Effector memory CD8-positive, alpha-beta T cell (primary cell): ENCODE measurements around the gene ENTPD3.
A peak's percentile ranks its signal among the peaks of the same experiment; 100 is the strongest.

Experiments
- ATAC-seq: fragments of 150-1000 bp; cut with Tn5 transposase; replicated peaks from 2 replicates; pipeline ENCODE4 v1.10.0; 2021; ENCODE audit warnings: mild to moderate bottlenecking, moderate library complexity
- DNase-seq, 3 experiments: peaks; one replicate each; pipeline ENCODE4 v3.0.0; 2021
- H3K27ac Mint-ChIP-seq, 2 donors: one replicate each; pipeline ENCODE4 v1.8.0; 2022; ENCODE audit warnings: mild to moderate bottlenecking in 2 of 2, mixed read lengths in 2 of 2, moderate library complexity in 2 of 2
- H3K27me3 Mint-ChIP-seq, 2 donors: one replicate each; pipeline ENCODE4 v1.8.0; 2022; ENCODE audit warnings: mixed read lengths in 2 of 2
- H3K36me3 Mint-ChIP-seq: one replicate; pipeline ENCODE4 v1.8.0; 2022; ENCODE audit warnings: mild to moderate bottlenecking, moderate library complexity, mixed read lengths; ENCODE audit not compliant: insufficient read depth
- H3K4me1 Mint-ChIP-seq, 2 donors: one replicate each; pipeline ENCODE4 v1.8.0; 2022; ENCODE audit warnings: low read depth in 2 of 2, mixed read lengths in 2 of 2
- H3K4me3 Mint-ChIP-seq, 2 donors: one replicate each; pipeline ENCODE4 v1.8.0; 2022; ENCODE audit warnings: mild to moderate bottlenecking in 2 of 2, mixed read lengths in 2 of 2, moderate library complexity in 2 of 2
- H3K9me3 Mint-ChIP-seq, 2 donors: one replicate each; pipeline ENCODE4 v1.8.0; 2022; ENCODE audit warnings: mixed read lengths in 2 of 2

The ENTPD3 gene

GRCh38 chr3:40381904-40382616 lies 4.9 kb upstream of the ENTPD3 start:
- peaks cover 12 to 16% of the 10 kb centered on the region in 2 donors for H3K27me3 Mint-ChIP-seq
- ATAC-seq (no peak), DNase-seq (no peak)
- no peak overlapping the region for H3K4me3 Mint-ChIP-seq
- no peak overlapping the region for H3K27ac Mint-ChIP-seq
- H3K9me3 Mint-ChIP-seq = peaks cover 0 to 2% of the 10 kb centered on the region in 2 donors
- no peaks in the 10 kb centered on the region for H3K36me3 Mint-ChIP-seq
- H3K4me1 Mint-ChIP-seq = peaks cover 5% of the 10 kb centered on the region in 2 donors

DNA sequence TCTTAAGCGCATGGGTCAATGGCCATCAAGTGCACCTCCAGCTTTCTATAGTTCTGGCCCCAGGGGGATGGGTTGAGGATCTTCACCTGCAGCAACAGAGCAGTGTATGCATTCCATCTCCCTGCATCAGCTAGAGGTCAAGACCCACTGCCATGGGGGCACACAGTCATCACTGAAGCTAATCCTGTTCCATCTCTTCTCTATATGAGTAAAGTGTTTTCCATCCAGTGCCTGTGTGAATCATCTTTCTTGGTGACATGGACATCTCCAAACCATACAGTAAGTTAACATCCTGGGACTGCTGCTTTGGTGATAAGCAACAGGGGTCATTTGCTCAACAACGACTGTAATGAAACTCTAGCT lies 4.4 kb upstream of the ENTPD3 start:
- Mint-ChIP-seq H3K4me3 (no peak overlapping the region), H3K4me1 (peaks cover 7% of the 10 kb centered on the region in 2 donors), H3K9me3 (no peaks in the 10 kb centered on the region), H3K36me3 (no peaks in the 10 kb centered on the region), H3K27ac (no peak overlapping the region), H3K27me3 (peaks cover 17 to 21% of the 10 kb centered on the region in 2 donors)
- DNase-seq (no peak), ATAC-seq (no peak)

DNA sequence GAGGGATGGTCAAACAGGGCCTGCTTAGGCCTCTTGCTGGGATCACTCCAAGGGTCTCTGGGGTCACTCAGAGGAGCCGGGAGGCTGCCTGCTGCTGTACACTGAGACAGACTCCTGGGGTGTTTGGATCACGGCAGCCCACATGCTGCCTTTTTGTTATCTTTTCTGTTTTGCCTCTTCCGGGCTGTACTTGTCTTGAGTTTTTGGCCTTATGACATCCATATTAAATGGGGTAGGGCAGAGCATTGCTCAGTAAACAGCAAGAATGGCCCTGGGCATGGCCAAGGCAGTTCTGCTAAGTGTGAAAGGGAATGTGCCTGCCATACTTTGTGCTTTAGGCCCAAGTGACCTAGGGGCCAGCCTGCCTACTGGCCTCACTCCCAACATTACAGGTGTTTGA lies 771 bp upstream of the ENTPD3 start:
- no peak for ATAC-seq
- Mint-ChIP-seq H3K4me1 (peaks cover 7% of the 10 kb centered on the region in 2 donors), H3K27ac (peak overlapping the region in 1 of 2 donors; percentile 4), H3K36me3 (no peaks in the 10 kb centered on the region), H3K4me3 (peak overlapping the region; percentile 45 to 51), H3K9me3 (no peaks in the 10 kb centered on the region), H3K27me3 (peaks cover 40 to 43% of the 10 kb centered on the region in 2 donors)
- DNase-seq = no peak

- Mint-ChIP-seq H3K9me3 (no peaks in the 10 kb centered on the region), H3K4me3 (peak overlapping the region in 1 of 2 donors; percentile 51), H3K27me3 (peaks cover 40 to 43% of the 10 kb centered on the region in 2 donors), H3K36me3 (no peaks in the 10 kb centered on the region), H3K4me1 (peaks cover 7% of the 10 kb centered on the region in 2 donors), H3K27ac (no peak overlapping the region)
- DNase-seq = no peak
- ATAC-seq = no peak
These were observed 891 bp downstream of the ENTPD3 start for GRCh38 chr3:40387895-40388254.

DNA sequence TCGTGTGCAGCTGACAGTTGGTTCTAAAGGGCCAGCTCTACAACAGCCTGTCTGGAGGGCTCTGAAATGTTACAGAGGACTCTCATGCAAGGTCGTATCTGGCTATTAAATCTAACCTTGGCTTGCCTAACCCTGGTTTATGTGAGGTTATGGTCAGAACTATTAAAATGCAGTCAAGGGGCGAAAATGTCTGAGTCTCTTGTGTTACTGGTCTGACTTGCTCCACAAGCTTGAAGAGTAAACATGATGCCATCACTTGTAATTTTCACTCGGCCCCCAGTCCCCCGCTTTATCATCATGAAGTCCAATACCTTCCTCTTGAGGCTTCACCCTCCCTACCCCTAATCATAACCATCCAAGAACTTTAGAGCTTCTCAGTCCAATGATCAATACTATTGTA lies 9.4 kb downstream of the ENTPD3 start:
- Mint-ChIP-seq H3K27ac (no peak overlapping the region), H3K4me1 (no peaks in the 10 kb centered on the region), H3K27me3 (no peaks in the 10 kb centered on the region), H3K9me3 (no peaks in the 10 kb centered on the region), H3K36me3 (no peaks in the 10 kb centered on the region), H3K4me3 (no peak overlapping the region)
- DNase-seq = no peak
- ATAC-seq = no peak

GRCh38 chr3:40397129-40397528 lies 10.1 kb downstream of the ENTPD3 start:
- DNase-seq = no peak
- no peaks in the 10 kb centered on the region for H3K36me3 Mint-ChIP-seq
- H3K4me1 Mint-ChIP-seq = no peaks in the 10 kb centered on the region
- no peaks in the 10 kb centered on the region for H3K27me3 Mint-ChIP-seq
- no peak overlapping the region for H3K27ac Mint-ChIP-seq
- H3K4me3 Mint-ChIP-seq = no peak overlapping the region
- ATAC-seq = no peak
- no peaks in the 10 kb centered on the region for H3K9me3 Mint-ChIP-seq

DNA sequence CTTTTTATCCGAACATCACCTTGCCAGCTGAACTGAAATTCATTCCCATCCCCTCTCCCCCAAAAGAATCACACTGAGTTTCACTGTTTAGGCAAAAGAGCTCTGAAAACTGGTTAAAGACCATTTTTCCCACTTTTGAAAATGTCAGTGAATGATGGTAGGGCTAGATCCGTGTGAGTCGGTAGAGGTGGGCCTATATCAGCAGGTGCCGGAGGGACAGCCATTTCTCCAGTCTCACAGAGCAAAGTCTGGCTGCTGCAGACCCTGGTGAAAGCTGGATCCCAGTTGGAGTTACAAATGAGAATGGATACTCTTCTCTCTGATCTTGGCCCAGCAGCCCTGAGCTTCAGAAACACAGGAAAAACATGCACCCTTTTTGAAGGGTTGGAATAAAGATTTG lies 10.9 kb downstream of the ENTPD3 start:
- Mint-ChIP-seq H3K4me1 (no peaks in the 10 kb centered on the region), H3K9me3 (no peaks in the 10 kb centered on the region), H3K27ac (no peak overlapping the region), H3K4me3 (no peak overlapping the region), H3K36me3 (no peaks in the 10 kb centered on the region), H3K27me3 (no peaks in the 10 kb centered on the region)
- DNase-seq = no peak
- ATAC-seq = no peak

GRCh38 chr3:40398346-40398745 lies 11.4 kb downstream of the ENTPD3 start:
- Mint-ChIP-seq H3K9me3 (no peaks in the 10 kb centered on the region), H3K4me1 (no peaks in the 10 kb centered on the region), H3K4me3 (no peak overlapping the region), H3K36me3 (no peaks in the 10 kb centered on the region), H3K27ac (no peak overlapping the region), H3K27me3 (no peaks in the 10 kb centered on the region)
- ATAC-seq (no peak), DNase-seq (no peak)

DNA sequence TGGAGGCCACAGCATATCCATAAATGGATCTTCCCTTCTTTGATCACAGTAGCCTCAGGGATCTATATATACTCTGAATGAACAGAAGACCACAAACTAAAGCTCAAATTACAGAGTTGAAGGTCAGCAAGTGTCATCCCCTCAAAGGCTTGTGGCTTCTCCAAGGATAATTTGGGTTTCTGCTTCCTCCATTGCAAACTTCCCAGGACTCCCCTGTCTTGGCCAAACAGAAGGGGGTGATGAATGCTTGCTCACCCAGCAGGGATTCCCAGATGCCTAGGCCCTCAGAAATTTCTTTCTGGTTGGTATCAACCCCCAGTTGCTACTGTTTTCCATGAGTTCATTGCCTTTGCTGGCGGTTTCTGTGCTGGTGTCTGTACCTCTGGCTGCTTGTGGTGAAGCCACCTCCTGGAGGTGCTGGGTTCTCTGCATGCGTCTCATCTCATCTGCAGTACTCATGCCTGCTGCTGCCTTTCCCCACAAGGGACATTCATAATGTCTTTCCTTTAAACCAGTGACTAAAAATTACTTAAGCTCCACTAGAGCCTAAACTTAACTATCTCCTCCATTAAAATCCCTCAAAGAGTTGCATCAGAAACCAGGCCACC lies 17.7 kb downstream of the ENTPD3 start:
- Mint-ChIP-seq H3K4me1 (no peaks in the 10 kb centered on the region), H3K27ac (no peak overlapping the region), H3K9me3 (no peaks in the 10 kb centered on the region), H3K4me3 (no peak overlapping the region), H3K27me3 (no peaks in the 10 kb centered on the region), H3K36me3 (no peaks in the 10 kb centered on the region)
- ATAC-seq (no peak), DNase-seq (no peak)

DNA sequence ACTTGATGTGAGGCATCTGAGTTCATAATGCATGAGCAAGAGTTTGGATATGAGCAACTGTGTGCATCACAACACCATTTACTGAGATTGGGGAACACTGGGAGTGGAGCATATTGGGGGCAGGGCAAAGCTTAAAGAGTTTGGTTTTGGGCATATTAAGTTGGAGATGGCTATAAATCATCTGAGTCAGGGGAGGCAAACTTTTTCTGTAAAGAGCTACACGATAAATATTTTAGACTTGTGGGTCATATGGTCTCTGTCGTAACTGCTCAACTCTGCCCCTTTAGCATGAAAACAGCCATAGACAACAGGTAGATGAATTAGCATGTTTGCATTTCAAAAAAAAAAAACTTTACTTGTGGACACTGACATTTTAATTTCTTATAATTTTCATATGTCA lies 20.0 kb downstream of the ENTPD3 start:
- ATAC-seq (no peak), DNase-seq (no peak)
- Mint-ChIP-seq H3K27ac (no peak overlapping the region), H3K4me3 (no peak overlapping the region), H3K9me3 (no peaks in the 10 kb centered on the region), H3K27me3 (peaks cover 0 to 6% of the 10 kb centered on the region in 2 donors), H3K4me1 (no peaks in the 10 kb centered on the region), H3K36me3 (no peaks in the 10 kb centered on the region)

DNA sequence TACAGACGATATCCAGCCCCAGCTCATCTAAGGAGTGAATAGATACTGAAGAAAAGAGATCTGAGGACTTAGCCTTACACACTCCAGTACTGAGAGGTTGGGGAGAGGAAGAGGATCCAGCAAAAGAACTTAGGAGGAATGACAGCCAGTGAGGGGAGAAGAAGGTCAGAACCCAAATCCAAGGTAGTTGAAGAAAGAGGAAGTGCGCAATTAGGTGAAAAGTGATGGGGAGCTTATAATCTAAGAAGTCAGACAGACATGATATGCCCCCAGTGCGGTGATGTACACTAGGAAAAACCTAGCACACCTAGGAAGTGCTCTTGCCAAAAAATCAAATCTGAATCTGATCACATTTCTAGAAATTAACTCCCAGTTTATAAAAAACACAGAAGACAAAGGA lies 20.6 kb downstream of the ENTPD3 start:
- no peak for ATAC-seq
- no peak for DNase-seq
- no peaks in the 10 kb centered on the region for H3K36me3 Mint-ChIP-seq

DNA sequence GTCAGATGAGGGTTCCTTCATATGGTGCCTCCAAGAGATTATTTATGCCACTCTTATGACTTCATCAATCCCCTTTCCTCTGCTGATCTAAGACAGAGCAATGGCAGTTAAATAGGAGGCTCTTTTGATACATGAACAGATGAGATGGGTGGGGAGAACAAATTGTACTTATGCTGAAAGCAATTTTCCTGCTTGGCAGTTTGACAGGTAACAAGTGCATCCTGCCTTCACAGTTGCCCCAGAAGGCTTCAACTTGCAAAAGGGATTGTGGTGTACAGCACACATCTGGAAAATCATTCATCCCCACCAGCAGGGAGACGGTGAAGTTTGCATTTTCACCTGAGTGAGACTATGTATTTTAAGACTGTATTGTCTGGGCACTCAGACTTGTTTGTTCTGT lies 27.3 kb downstream of the ENTPD3 start:
- Mint-ChIP-seq H3K4me3 (no peak overlapping the region), H3K9me3 (no peaks in the 10 kb centered on the region), H3K36me3 (no peaks in the 10 kb centered on the region), H3K27me3 (peaks cover 18 to 22% of the 10 kb centered on the region in 2 donors), H3K4me1 (no peaks in the 10 kb centered on the region), H3K27ac (no peak overlapping the region)
- ATAC-seq (no peak), DNase-seq (no peak)

More for the DNA sequence above, 20.6 kb downstream of the ENTPD3 start:
- Mint-ChIP-seq H3K4me1 (no peaks in the 10 kb centered on the region), H3K4me3 (no peak overlapping the region), H3K27ac (no peak overlapping the region), H3K27me3 (peaks cover 0 to 6% of the 10 kb centered on the region in 2 donors), H3K9me3 (no peaks in the 10 kb centered on the region)

- DNase-seq = no peak
- no peaks in the 10 kb centered on the region for H3K4me1 Mint-ChIP-seq
- H3K36me3 Mint-ChIP-seq = no peaks in the 10 kb centered on the region
- H3K27me3 Mint-ChIP-seq = peaks cover 16 to 18% of the 10 kb centered on the region in 2 donors
- ATAC-seq = no peak
- no peak overlapping the region for H3K27ac Mint-ChIP-seq
- H3K9me3 Mint-ChIP-seq = no peaks in the 10 kb centered on the region
- H3K4me3 Mint-ChIP-seq = no peak overlapping the region
These were observed 31.0 kb downstream of the ENTPD3 start for GRCh38 chr3:40417845-40418543.

GRCh38 chr3:40422861-40423260 lies 35.9 kb downstream of the ENTPD3 start:
- Mint-ChIP-seq H3K4me1 (no peaks in the 10 kb centered on the region), H3K4me3 (no peak overlapping the region), H3K27me3 (no peaks in the 10 kb centered on the region), H3K27ac (no peak overlapping the region), H3K36me3 (no peaks in the 10 kb centered on the region), H3K9me3 (no peaks in the 10 kb centered on the region)
- DNase-seq = no peak
- no peak for ATAC-seq
